Gastroesophageal sphincter (tissue), 4 donors: Measurements from ENCODE around the gene TMCO4. TPM values are rescaled to one million over a fixed set of nuclear protein-coding genes. Genes with fewer than 3 reads are reported as not detected.
A peak's percentile ranks its signal among the peaks of the same experiment; 100 is the strongest.

Experiments
- ATAC-seq: fragments of 150-250 bp; one replicate; pipeline ENCODE4 v1.9.1; 2016; ENCODE audit warnings: mild to moderate bottlenecking, moderate library complexity
- H3K27ac ChIP-seq, 4 donors: fragments of 200-600 bp; sonication (generic) in 3 of 4; 1 replicate in 3 of 4; 2 replicates in 1 of 4; pipeline ENCODE4 v1.5.1; 2016 to 2019
- H3K27me3 ChIP-seq: fragments of 200-600 bp; sonication (generic); one replicate; pipeline ENCODE4 v1.5.1; 2019
- H3K36me3 ChIP-seq, 2 donors: fragments of 200-600 bp; sonication (generic); one replicate each; pipeline ENCODE4 v1.5.1; 2019; ENCODE audit warnings: control low read depth in 1 of 2
- H3K4me1 ChIP-seq, 3 donors: fragments of 200-600 bp; sonication (generic); 1 replicate in 2 of 3; 2 replicates in 1 of 3; pipeline ENCODE4 v1.5.1; 2016 to 2019; ENCODE audit warnings: control low read depth in 2 of 3
- H3K4me3 ChIP-seq, 2 donors: fragments of 200-600 bp; sonication (generic); one replicate each; pipeline ENCODE4 v1.5.1; 2019; ENCODE audit warnings: mild to moderate bottlenecking in 1 of 2, moderate library complexity in 1 of 2
- H3K9me3 ChIP-seq, 3 donors: fragments of 200-600 bp; sonication (generic); one replicate each; pipeline ENCODE4 v1.5.1; 2017 to 2019; ENCODE audit warnings: control low read depth in 2 of 3
- CTCF ChIP-seq, 4 experiments: fragments of 200-600 bp in 2 of 4; fragments of 450-650 bp in 2 of 4; sonication (generic) in 1 of 4; IDR thresholded peaks; one replicate each; pipeline ENCODE4 v1.5.1; 2017 to 2019; ENCODE audit warnings: antibody characterized with exemption in 4 of 4, mild to moderate bottlenecking in 2 of 4, moderate library complexity in 2 of 4
- EP300 ChIP-seq: sonication (generic); formaldehyde crosslinking; IDR thresholded peaks from one replicate; pipeline ENCODE4 v1.6.1; 2017; ENCODE audit warnings: antibody characterized with exemption, mild to moderate bottlenecking
- POLR2A ChIP-seq, 2 donors: fragments of 450-650 bp; IDR thresholded peaks; one replicate each; pipeline ENCODE4 v1.6.1; 2017; ENCODE audit warnings: antibody characterized with exemption in 2 of 2, mild to moderate bottlenecking in 2 of 2, moderate library complexity in 1 of 2
- POLR2AphosphoS5 ChIP-seq: sonication (generic); formaldehyde crosslinking; IDR thresholded peaks from one replicate; pipeline ENCODE4 v1.6.1; 2017; ENCODE audit warnings: antibody characterized with exemption
- WGBS, 2 donors: methylation state at CpG; one replicate each; pipeline ENCODE4 v1.1.5; 2018; ENCODE audit warnings: low coverage in 1 of 2; 5-methylcytosine and 5-hydroxymethylcytosine counted together
- total RNA-seq, 4 donors: library from RNA; depleted of rRNA; stranded (reverse); fragments of >200 nt; gene quantifications; one replicate each; pipeline ENCODE4 v1.1.0, GENCODE V29; 2016

The TMCO4 gene
- total RNA-seq, 4 donors from 2014 or later = 18.1 to 36.9 (median 24.5) TPM

- Histone ChIP-seq H3K27me3 (no peaks in the 10 kb centered on the region), H3K36me3 (peaks cover 0 to 70% of the 10 kb centered on the region in 2 donors), H3K4me3 (no peak overlapping the region), H3K9me3 (no peaks in the 10 kb centered on the region), H3K27ac (no peak overlapping the region), H3K4me1 (peaks cover 0 to 5% (median 0%) of the 10 kb centered on the region in 3 donors)
- WGBS, 2 donors = 61 to 66% methylated on average over 3 to 10 of the region's 10 CpGs
- TF ChIP-seq CTCF (IDR thresholded peaks at IDR 0.05) (no peak), POLR2AphosphoS5 (peak; percentile 52)
- no peak for ATAC-seq
Measured at GRCh38 chr1:19765623-19766022, 34.1 kb downstream of the TMCO4 start.

- Histone ChIP-seq H3K27me3 (no peaks in the 10 kb centered on the region), H3K9me3 (no peaks in the 10 kb centered on the region), H3K4me1 (peaks cover 0 to 5% (median 0%) of the 10 kb centered on the region in 3 donors), H3K27ac (no peak overlapping the region), H3K36me3 (peaks cover 0 to 63% of the 10 kb centered on the region in 2 donors), H3K4me3 (no peak overlapping the region)
- ATAC-seq = no peak
- WGBS, 2 donors = 85 to 96% methylated on average over 4 to 5 of the region's 5 CpGs
- TF ChIP-seq POLR2AphosphoS5 (no peak), POLR2A (IDR thresholded peaks at IDR 0.05) (no peak), EP300 (no peak), CTCF (IDR thresholded peaks at IDR 0.05) (no peak)
Measured at GRCh38 chr1:19764848-19765247, 34.9 kb downstream of the TMCO4 start.

GRCh38 chr1:19762175-19762779, 37.4 kb downstream of the TMCO4 start:
- WGBS, 2 donors = 24 to 37% methylated on average over 3 to 6 of the region's 11 CpGs
- no peak for TF ChIP-seq POLR2AphosphoS5
- TF ChIP-seq CTCF (IDR thresholded peaks at IDR 0.05) = peak in 3 of 4 experiments; percentile 38 to 71 (median 42)

DNA sequence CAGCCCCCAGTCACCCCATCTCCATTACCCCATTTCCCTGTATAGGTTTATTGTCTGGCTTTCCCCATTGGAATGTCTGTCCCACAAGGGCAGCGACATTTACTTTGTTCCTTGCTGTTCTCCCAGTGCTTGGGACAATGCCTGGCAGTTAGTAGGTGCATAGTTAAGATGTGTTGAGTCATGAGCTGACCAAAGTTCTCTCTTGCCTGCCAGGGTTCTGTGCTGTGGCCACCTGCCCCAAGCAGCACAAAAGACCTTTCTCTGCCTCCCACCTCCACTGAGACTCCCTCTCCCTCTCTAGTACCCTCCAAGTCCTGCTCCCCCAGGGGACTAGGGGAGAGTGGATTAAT, 40.0 kb downstream of the TMCO4 start:
- no peaks in the 10 kb centered on the region for H3K9me3 ChIP-seq
- no peak overlapping the region for H3K4me3 ChIP-seq
- 83% methylated on average over 1 of the region's 1 CpG; no CpG with 5 or more reads in 1 of the 2 donors for WGBS, 2 donors

More at GRCh38 chr1:19762175-19762779, 37.4 kb downstream of the TMCO4 start:
- Histone ChIP-seq H3K9me3 (no peaks in the 10 kb centered on the region), H3K4me1 (peaks cover 0 to 17% (median 0%) of the 10 kb centered on the region in 3 donors), H3K36me3 (peaks cover 0 to 39% of the 10 kb centered on the region in 2 donors), H3K27me3 (no peaks in the 10 kb centered on the region), H3K4me3 (no peak overlapping the region), H3K27ac (no peak overlapping the region)
- no peak for ATAC-seq

More for the DNA sequence above, 40.0 kb downstream of the TMCO4 start:
- Histone ChIP-seq H3K36me3 (peaks cover 0 to 21% of the 10 kb centered on the region in 2 donors), H3K4me1 (peaks cover 0 to 28% (median 0%) of the 10 kb centered on the region in 3 donors), H3K27me3 (no peaks in the 10 kb centered on the region), H3K27ac (peak overlapping the region in 3 of 4 donors; percentile 39 to 62 (median 43))
- no peak for ATAC-seq
- TF ChIP-seq CTCF (IDR thresholded peaks at IDR 0.05) (no peak), EP300 (no peak), POLR2AphosphoS5 (no peak), POLR2A (IDR thresholded peaks at IDR 0.05) (no peak)
